NOMO-1 (cell line): Measurements from ENCODE around the gene PAX2.

Source experiments
- DNase-seq, 2 experiments: peaks; one replicate each; lab custom pipeline; 2025; ENCODE audit not compliant: unreplicated experiment in 2 of 2; lab: John Stamatoyannopoulos, UW

The PAX2 gene

GRCh38 chr10:100723770-100724530 is 21.4 kb upstream of the PAX2 start:
- no peak for DNase-seq

GRCh38 chr10:100724531-100725027 is 20.8 kb upstream of the PAX2 start:
- no peak for DNase-seq

GRCh38 chr10:100725071-100725471 is 20.3 kb upstream of the PAX2 start:
- DNase-seq = no peak

GRCh38 chr10:100725869-100726426 is 19.4 kb upstream of the PAX2 start:
- no peak for DNase-seq

GRCh38 chr10:100727808-100728207 is 17.6 kb upstream of the PAX2 start:
- no peak for DNase-seq

GRCh38 chr10:100728928-100729861 is 16.2 kb upstream of the PAX2 start:
- no peak for DNase-seq

GRCh38 chr10:100729862-100730724 is 15.3 kb upstream of the PAX2 start:
- no peak for DNase-seq

GRCh38 chr10:100730725-100731406 is 14.5 kb upstream of the PAX2 start:
- DNase-seq = peak; percentile 66 to 73

GRCh38 chr10:100731407-100732240 is 13.8 kb upstream of the PAX2 start:
- DNase-seq = no peak

- no peak for DNase-seq
Observed at GRCh38 chr10:100732241-100732596, 13.2 kb upstream of the PAX2 start.

- DNase-seq = no peak
Observed at GRCh38 chr10:100733329-100733728, 12.1 kb upstream of the PAX2 start.

- no peak for DNase-seq
Observed at GRCh38 chr10:100734295-100735086, 10.9 kb upstream of the PAX2 start.

GRCh38 chr10:100735087-100735336 is 10.4 kb upstream of the PAX2 start:
- no peak for DNase-seq

- DNase-seq = no peak
Observed at GRCh38 chr10:100735337-100736143, 9.8 kb upstream of the PAX2 start.

- DNase-seq = no peak
Observed at GRCh38 chr10:100736144-100736808, 9.1 kb upstream of the PAX2 start.

- DNase-seq = no peak
Observed at GRCh38 chr10:100736809-100737354, 8.5 kb upstream of the PAX2 start.
